Measurements from ENCODE around the gene CLMN.
"Not testable (repeated sequence)": the region's sequence is repeated elsewhere in the genome, so short reads cannot be mapped to it uniquely, and the experiment has no call there.

CLMN gene

GRCh38 chr14:95300697-95301526 is 18.8 kb downstream of the CLMN start:
- DNase-seq = no peak

- DNase-seq = no peak
Observed at GRCh38 chr14:95300002-95300696, 19.6 kb downstream of the CLMN start.

DNA sequence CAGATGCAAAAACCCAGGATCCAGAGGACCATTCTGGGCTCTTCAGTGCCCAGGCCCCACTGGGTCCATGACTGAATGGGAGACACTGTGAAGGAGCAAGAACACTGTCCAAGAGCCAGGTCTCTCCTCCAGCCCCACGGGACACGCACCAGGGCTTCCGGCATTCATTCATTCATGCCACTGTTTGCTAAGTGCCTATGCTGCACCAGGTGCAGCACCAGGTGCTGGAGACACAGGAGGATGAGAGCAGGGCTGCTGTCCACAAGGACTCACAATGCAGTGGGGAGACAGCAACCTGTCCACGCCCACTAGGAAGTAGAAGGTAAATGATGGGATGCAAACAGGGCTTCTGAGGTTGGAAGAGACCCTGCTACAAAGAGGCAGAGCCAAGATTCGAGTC is 20.4 kb downstream of the CLMN start:
- peak; percentile 29 for DNase-seq

- DNase-seq = no peak
Observed at GRCh38 chr14:95297832-95298231, 21.9 kb downstream of the CLMN start.

- no peak for DNase-seq
Observed at GRCh38 chr14:95296966-95297365, 22.7 kb downstream of the CLMN start.

DNA sequence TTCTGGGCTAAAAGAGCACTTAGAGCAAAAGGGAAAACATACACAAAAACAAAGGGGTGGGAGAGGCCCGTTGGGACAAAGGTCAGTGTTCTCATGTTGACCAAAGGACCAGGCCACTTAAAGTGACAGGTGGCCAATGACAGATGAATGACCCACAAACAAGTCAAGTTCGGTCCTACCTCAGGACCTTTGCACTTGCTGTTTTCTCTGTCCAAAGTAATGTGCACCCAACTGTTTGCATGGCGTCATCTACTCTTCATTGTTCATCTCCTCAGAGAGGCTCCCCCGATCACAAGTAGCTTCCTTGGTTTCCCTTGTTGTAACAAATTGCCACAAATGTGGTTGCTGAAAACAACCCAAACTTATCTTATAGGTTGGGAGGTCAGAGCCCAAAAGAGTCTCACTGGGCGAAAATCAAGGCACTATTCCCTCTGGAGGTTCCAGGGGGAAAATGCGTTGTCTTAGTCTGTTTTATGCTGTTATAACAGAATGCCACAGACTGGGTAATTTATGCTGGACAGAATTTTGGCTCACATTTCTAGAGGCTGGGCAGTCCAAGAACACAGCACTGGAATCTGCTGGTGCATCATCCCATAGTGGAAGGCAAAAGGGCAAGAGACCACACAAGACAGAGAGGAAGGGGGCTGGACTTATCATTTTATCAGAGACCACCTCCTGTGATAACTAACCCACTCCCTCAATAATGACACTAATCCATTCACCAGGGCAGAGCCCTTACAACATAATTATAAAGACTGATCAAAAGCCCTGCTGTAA is 23.9 kb downstream of the CLMN start:
- DNase-seq = no peak

GRCh38 chr14:95294834-95295599 is 24.7 kb downstream of the CLMN start:
- DNase-seq = no peak

GRCh38 chr14:95294320-95294719 is 25.4 kb downstream of the CLMN start:
- DNase-seq = no peak

DNA sequence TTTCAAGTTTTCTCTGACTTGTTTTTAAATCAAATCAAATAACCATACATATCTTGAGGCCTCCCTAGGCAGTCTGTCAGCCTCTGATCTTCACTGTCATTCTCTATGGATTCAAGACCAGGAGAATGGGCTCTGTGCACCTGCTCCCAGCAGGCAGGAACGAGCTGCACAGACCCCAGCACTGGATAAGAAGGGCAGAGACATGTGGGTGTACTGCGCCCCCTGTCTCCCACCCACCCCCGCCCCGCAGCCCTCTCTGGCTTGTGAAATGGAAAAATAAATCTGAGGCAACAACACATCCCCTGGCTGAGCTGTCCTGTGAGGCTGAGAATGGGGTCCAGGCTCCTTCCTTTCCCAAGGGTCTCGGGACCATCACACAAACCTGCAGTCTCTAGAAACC is 26.3 kb downstream of the CLMN start:
- DNase-seq = no peak

GRCh38 chr14:95292660-95293425 is 26.9 kb downstream of the CLMN start:
- DNase-seq = no peak

DNA sequence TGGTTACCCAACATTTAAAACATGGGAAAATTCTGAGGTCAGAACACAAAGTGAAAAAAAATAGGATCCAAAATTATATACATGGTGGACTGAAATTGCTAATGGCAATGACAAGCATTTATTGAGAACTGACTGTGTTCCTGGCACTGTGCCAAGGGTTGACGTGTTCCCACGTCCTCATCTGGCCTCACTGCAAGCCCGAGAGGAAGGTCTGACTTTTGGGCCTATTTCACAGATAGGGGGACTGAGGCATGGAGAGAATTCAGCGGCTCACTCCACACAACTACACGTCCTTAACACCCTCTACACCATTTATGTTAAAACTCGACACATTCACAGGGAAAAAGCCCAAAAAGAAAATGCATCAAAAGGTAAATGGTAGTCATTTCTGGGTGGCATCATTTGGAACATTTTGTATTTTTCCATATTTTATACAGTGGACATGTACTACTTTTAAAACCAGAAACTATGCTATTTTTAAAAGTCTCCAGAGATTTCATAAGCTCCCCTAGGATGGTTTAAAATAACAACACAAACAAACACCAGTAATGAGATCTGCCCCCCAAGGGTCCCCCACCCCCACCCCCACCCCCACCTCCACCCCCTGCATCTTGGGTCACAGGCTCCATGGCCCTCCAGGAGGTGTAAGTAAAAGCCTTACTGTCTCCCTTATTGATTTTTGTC is 27.7 kb downstream of the CLMN start:
- DNase-seq = peak; percentile 73

DNA sequence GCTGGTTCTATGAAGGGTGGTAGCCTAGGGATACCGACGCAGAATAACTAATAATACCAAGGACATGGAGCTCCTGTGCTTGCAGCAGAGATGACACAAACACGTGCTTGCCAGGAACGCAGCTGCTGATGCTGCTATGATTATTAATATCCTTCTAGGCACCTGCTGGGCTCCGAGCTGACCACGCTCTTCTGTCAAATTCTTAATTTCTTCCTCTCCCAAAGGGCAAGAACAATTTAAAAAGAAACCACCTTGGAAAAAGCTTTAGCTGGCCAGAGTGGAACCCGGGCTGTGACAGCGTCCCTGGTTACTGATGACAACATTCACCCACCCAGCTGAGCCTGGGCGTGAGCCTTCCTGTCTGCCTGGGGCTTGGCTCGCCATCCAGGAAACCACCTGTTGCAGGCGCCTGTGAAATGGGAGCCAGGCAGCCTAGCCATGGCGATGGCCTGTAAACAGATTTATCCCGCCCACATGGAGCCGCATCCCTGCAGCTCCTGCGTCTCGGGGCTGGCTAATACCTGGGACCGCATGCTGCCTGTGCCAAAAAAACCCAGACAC is 28.8 kb downstream of the CLMN start:
- peak; percentile 99 for DNase-seq

- no peak for DNase-seq
Observed at GRCh38 chr14:95290021-95290420, 29.7 kb downstream of the CLMN start.

GRCh38 chr14:95289323-95290010 is 30.2 kb downstream of the CLMN start:
- no peak for DNase-seq

GRCh38 chr14:95288672-95289322 is 30.9 kb downstream of the CLMN start:
- no peak for DNase-seq

DNA sequence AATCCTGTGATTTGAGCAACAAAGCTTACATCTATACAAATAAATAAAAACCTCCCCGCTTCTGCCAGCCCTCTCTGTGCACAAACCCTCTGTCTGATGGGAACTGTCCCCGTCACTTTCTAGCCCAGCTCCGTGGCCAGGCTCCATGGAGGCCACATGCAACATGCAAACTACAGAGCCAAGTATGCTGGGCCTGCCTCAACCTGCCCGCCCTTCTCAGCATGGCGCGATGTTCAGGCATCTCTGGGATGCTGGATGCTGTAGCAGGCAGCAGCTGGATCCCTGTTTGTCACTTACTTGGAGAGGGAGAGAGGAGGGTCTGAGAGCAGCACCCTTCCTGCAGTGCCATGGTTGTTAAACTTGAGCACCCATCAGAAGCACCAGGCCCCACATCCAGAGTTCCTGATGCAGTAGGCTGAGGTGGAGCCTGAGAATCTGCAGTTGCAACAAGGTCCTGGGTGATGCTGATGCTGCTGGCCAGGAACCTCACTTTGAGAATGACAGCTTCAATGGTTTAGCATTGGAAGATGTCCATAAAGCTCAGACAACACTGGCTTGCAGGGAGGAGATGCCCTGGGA is 32.4 kb downstream of the CLMN start:
- DNase-seq = no peak

- DNase-seq = no peak
Observed at GRCh38 chr14:95286645-95287044, 33.1 kb downstream of the CLMN start.

- no peak for DNase-seq
Observed at GRCh38 chr14:95285566-95285965, 34.1 kb downstream of the CLMN start.

- not testable (repeated sequence) for DNase-seq
Observed at GRCh38 chr14:95283802-95284201, 35.9 kb downstream of the CLMN start.

DNA sequence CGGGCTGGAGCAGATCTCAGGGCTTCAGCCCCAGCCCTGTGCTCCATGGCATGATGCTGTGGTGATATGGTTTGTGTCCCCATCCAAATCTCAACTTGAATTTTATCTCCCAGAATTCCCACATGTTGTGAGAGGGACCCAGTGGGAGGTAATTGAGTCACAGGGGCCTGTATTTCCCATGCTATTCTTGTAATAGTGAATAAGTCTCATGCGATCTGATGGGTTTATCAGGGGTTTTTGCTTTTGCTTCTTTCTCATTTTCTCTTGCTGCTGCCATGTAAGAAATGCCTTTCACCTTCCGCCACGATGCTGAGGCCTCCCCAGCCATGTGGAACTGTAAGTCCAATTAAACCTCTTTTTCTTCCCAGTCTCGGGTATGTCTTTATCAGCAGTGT is 36.7 kb downstream of the CLMN start:
- not testable (repeated sequence) for DNase-seq
